Activated CD8-positive, alpha-beta memory T cell treated with anti-CD3 and anti-CD28 coated beads, Interleukin-2, amount 10 ng/mL, durations not matched to agents 7 days and 5 days (primary cell): ENCODE data around the gene RTEL1. TPM values are rescaled to one million over a fixed set of nuclear protein-coding genes. Genes with fewer than 3 reads are reported as not detected.

Experiments used
- ATAC-seq: fragments of 150-1000 bp; cut with Tn5 transposase; one replicate; pipeline ENCODE4 v1.10.0; 2021; ENCODE audit warnings: moderate library complexity
- CTCF ChIA-PET: fragments of 350-600 bp; sonication (Branson Sonifier 250); formaldehyde crosslinking; loops from one replicate; lab custom pipeline; 2021; ENCODE audit warnings: antibody characterized with exemption; lab: Charles Lee
- DNase-seq: peaks from one replicate; pipeline ENCODE4 v3.0.0-alpha.2; 2020
- H3K27ac Mint-ChIP-seq: one replicate; pipeline ENCODE4 v1.8.0; 2021; ENCODE audit warnings: mild to moderate bottlenecking, mixed read lengths
- H3K27me3 Mint-ChIP-seq: one replicate; pipeline ENCODE4 v1.8.0; 2021; ENCODE audit warnings: mixed read lengths
- H3K36me3 Mint-ChIP-seq: one replicate; pipeline ENCODE4 v1.8.0; 2021; ENCODE audit warnings: mild to moderate bottlenecking, mixed read lengths
- H3K4me1 Mint-ChIP-seq: one replicate; pipeline ENCODE4 v1.8.0; 2021; ENCODE audit warnings: mixed read lengths
- H3K4me3 Mint-ChIP-seq: one replicate; pipeline ENCODE4 v1.8.0; 2021; ENCODE audit warnings: mild to moderate bottlenecking, moderate library complexity, mixed read lengths
- H3K9me3 Mint-ChIP-seq: one replicate; pipeline ENCODE4 v1.8.0; 2022; ENCODE audit warnings: low read depth, mixed read lengths
- total RNA-seq, 2 experiments: library from RNA; stranded (reverse); gene quantifications; one replicate each; pipeline ENCODE4 v1.2.3, GENCODE V29; 2021

The RTEL1 gene
- total RNA-seq, 2 experiments from 2014 or later, result 50.0 to 53.6 TPM

DNA sequence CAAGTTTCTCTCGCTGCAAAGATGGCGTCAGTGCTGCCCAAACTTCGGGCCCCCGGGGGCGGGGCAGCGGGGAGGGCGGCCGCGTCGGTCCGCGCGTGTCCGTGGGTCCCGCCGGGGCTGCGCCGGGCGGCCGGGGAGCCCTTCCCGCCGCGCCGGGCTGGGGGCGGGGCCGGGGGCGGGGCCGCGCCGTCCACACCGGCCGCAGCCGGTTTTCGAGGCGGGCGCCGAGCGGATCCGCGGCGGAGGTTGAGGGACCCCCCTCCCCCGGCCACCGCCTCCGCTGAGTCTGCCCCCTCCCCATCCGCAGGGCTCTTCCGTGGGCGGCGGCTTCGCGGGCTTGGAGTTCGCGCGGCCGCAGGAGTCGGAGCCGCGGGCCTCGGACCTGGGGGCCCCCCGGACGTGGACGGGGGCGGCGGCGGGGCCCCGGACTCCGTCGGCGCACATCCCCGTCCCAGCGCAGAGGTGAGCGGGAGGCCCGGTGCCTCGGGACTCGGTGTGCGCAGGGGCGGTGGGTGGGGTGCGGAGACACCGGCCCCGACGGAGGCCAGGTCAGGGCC is 82.0 kb downstream of the RTEL1 start:
- Mint-ChIP-seq H3K27ac (no peak overlapping the region), H3K27me3 (no peaks in the 10 kb centered on the region), H3K9me3 (no peaks in the 10 kb centered on the region), H3K4me1 (peaks cover 21% of the 10 kb centered on the region), H3K4me3 (peak overlapping the region; percentile 61), H3K36me3 (no peaks in the 10 kb centered on the region)
- CTCF ChIA-PET, result interaction anchor here (0.6 to 3.3 kb wide), 8 partner anchors 10 to 124 kb away, joined by 3 to 25 read pairs (median 3); partner anchors contain the start of genes ARFRP1, TPD52L2 and ZGPAT
- ATAC-seq, result peak; percentile 18
- peak; percentile 66 for DNase-seq

DNA sequence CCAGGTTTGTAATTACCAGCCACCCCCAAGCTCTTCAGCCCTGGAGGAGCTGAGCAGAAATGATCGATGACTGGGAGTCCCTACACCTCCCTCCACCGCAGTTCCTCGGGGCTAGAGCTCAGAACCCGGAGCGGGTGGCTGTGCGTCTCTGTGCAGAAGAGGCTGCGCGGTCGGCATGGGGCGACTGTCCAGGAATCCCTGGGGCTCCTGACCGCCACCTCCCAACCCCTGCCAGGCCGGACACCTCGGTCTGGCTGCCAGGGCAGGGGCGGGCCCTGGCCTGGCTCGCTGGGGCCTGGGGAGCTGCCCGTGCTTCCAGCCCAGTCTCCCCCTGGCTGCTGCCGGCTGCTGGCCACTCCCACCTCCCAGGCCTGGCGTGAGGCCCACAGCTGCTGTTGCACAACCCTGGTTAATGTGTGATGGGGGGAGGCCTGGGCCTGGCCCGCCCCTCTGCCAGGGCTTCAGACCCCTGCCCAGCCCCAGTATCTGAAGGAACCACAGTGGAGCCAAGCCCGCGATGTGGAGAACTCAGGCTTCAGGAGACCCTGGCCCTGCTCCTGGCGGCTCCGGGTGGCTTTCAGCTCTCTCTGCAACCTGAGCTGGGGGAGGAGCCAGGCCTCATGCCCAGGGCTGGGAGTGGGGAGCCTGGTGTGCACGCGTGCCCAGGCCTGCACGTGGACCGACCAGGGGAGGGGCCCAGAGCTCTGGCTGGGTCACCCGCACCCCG is 82.7 kb downstream of the RTEL1 start:
- peak; percentile 71 for DNase-seq
- no peaks in the 10 kb centered on the region for H3K9me3 Mint-ChIP-seq
- ATAC-seq, result peak; percentile 10
- H3K4me3 Mint-ChIP-seq, result peak overlapping the region; percentile 61
- CTCF ChIA-PET, result interaction anchor here (0.6 to 3.3 kb wide), 8 partner anchors 10 to 124 kb away, joined by 3 to 25 read pairs (median 3); partner anchors contain the start of genes ARFRP1, TPD52L2 and ZGPAT
- H3K27ac Mint-ChIP-seq, result no peak overlapping the region
- peaks cover 16% of the 10 kb centered on the region for H3K4me1 Mint-ChIP-seq
- no peaks in the 10 kb centered on the region for H3K36me3 Mint-ChIP-seq
- H3K27me3 Mint-ChIP-seq, result no peaks in the 10 kb centered on the region

DNA sequence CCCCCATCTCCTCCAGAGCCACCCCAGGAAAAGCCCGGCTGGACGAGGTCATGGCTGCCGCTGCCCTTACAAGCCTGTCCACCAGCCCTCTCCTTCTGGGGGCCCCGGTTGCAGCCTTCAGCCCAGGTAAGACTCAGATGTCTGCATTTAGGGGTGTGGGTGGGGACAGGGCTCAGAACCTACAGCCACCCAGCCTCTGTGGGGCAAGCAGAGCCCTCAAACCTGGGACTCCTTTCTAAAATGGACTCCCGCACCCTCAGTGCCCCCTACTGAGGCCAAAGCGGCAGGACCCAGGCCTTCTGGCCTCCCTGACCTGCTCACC is 83.2 kb downstream of the RTEL1 start:
- DNase-seq (no peak), ATAC-seq (no peak)
- Mint-ChIP-seq H3K9me3 (no peaks in the 10 kb centered on the region), H3K4me1 (peaks cover 11% of the 10 kb centered on the region), H3K27ac (no peak overlapping the region), H3K4me3 (no peak overlapping the region), H3K27me3 (no peaks in the 10 kb centered on the region), H3K36me3 (no peaks in the 10 kb centered on the region)
- CTCF ChIA-PET, result interaction anchor here (1.0 to 3.3 kb wide), 4 partner anchors 9 to 34 kb away, joined by 3 to 25 read pairs (median 11); partner anchors contain the start of genes ARFRP1 and ZGPAT

DNA sequence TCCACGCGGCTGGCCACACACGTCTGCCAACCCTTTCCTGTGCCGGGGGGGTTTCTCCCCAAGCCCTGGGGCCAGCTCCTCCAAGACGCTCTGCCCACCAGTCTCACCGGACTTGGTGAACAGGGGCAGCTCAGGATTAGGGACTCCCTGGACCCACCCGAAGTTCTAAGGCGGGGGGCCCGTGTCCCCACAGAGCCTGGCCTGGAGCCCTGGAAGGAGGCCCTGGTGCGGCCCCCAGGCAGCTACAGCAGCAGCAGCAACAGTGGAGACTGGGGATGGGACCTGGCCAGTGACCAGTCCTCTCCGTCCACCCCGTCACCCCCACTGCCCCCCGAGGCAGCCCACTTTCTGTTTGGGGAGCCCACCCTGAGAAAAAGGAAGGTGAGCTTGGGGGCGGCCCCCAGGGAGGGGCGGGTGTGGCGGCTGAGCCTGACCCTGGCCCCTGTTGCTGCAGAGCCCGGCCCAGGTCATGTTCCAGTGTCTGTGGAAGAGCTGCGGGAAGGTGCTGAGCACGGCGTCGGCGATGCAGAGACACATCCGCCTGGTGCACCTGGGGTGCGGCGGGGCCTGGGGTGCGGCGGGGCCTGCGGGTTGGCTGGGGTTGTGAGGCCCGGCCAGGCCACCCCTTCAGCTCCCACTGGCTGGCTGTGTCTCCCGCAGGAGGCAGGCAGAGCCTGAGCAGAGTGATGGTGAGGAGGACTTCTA is 83.7 kb downstream of the RTEL1 start:
- Mint-ChIP-seq H3K9me3 (no peaks in the 10 kb centered on the region), H3K36me3 (no peaks in the 10 kb centered on the region), H3K27me3 (no peaks in the 10 kb centered on the region), H3K4me3 (no peak overlapping the region), H3K27ac (no peak overlapping the region), H3K4me1 (peaks cover 6% of the 10 kb centered on the region)
- CTCF ChIA-PET, result interaction anchor here (0.6 to 3.3 kb wide), 3 partner anchors 9 to 204 kb away, joined by 3 to 25 read pairs (median 18); partner anchors contain the start of genes ARFRP1, PTK6 and ZGPAT
- DNase-seq, result peak; percentile 40
- ATAC-seq, result no peak

DNA sequence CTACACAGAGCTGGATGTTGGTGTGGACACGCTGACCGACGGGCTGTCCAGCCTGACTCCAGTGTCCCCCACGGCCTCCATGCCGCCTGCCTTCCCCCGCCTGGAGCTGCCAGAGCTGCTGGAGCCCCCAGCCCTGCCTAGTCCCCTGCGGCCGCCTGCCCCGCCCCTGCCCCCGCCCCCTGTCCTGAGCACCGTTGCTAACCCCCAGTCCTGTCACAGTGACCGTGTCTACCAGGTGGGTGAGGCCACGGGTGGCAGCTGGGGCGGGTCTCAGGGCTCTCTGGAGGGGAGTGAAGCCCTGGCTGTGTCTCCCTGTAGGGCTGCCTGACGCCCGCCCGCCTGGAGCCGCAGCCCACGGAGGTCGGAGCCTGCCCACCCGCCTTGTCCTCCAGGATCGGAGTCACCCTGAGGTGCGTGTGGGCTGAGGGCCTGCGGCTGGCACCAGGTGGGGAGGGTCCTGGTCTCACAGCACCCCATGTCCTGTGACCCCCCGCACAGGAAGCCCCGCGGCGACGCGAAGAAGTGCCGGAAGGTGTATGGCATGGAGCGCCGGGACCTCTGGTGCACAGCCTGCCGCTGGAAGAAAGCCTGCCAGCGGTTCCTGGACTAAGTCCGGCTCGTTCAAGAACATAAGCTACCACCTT is 84.4 kb downstream of the RTEL1 start:
- H3K4me3 Mint-ChIP-seq, result no peak overlapping the region
- CTCF ChIA-PET, result interaction anchor here (0.6 to 3.3 kb wide), 3 partner anchors 8 to 205 kb away, joined by 3 to 25 read pairs (median 18); partner anchors contain the start of genes ARFRP1, PTK6 and ZGPAT
- H3K27me3 Mint-ChIP-seq, result no peaks in the 10 kb centered on the region

DNA sequence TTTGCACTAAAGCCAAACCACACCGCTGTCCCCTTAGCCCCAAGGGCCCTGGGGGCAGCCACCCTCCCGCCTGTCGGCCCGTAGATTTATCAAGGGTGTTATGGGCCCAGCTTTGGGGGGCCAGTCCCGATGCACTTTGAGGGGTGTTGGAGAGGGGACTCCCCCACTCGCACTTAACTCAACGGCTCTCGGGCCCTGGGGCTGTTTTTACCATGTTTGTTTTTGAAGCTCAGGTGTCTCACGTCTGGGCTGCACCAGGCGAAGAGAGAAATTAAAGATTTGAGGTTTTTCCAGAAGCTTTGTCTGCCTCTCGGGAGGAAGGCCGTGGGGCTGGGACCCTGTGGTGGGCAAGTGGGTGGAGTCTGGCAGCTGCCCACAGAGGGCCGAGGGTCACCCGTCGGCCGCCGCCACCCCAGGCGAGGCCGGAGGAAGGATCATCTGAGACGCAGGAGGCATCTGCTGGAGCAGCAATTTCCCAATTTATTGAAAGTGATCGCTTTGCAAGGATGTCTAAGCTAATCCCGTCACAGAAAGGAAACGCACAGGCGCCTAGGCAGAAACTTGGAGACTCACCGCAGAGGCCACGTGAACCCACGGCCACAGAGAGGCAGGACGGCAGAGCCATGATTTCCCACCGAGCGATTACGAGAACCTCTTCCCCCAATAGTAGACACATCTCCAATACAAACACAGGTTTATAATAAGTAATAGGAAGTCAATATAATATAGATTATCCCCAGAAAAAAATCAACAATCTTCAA is 85.3 kb downstream of the RTEL1 start:
- H3K4me3 Mint-ChIP-seq, result no peak overlapping the region
- CTCF ChIA-PET, result interaction anchor here (1.1 to 3.3 kb wide), 3 partner anchors 7 to 206 kb away, joined by 3 to 25 read pairs (median 18); partner anchors contain the start of genes ARFRP1 and ZGPAT

More for the DNA sequence above, 84.4 kb downstream of the RTEL1 start:
- Mint-ChIP-seq H3K27ac (no peak overlapping the region), H3K9me3 (no peaks in the 10 kb centered on the region), H3K4me1 (peaks cover 3% of the 10 kb centered on the region), H3K36me3 (no peaks in the 10 kb centered on the region)
- ATAC-seq (no peak), DNase-seq (no peak)

DNA sequence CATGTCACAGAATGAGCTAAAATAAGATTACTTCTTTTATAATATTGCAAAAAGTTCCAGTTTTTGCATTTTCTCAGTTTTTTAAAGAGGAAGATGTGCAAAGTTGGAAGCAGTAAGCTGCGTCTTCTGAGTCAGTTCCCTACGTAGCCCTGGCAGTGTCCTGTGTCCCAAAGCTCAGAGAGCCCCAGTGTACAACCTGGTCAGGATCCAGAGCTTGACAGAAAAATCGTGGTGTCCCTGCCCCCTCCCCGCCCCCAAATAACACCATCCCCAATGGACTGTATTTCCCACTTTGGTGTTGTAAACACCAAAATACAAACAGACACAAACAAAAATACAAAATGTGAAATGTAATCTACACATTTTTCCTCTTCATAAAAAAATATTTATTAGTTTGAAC is 86.0 kb downstream of the RTEL1 start:
- CTCF ChIA-PET, result interaction anchor here (1.1 kb wide), 1 partner anchor 206 kb away, joined by 3 read pairs; no protein-coding TSS in a partner anchor
- no peaks in the 10 kb centered on the region for H3K27me3 Mint-ChIP-seq
- no peak for DNase-seq
- no peak for ATAC-seq
- no peak overlapping the region for H3K27ac Mint-ChIP-seq
- no peaks in the 10 kb centered on the region for H3K36me3 Mint-ChIP-seq
- H3K9me3 Mint-ChIP-seq, result no peaks in the 10 kb centered on the region
- no peaks in the 10 kb centered on the region for H3K4me1 Mint-ChIP-seq
- H3K4me3 Mint-ChIP-seq, result no peak overlapping the region

More for the DNA sequence above, 85.3 kb downstream of the RTEL1 start:
- Mint-ChIP-seq H3K27me3 (no peaks in the 10 kb centered on the region), H3K9me3 (no peaks in the 10 kb centered on the region), H3K27ac (no peak overlapping the region), H3K36me3 (no peaks in the 10 kb centered on the region), H3K4me1 (peaks cover 2% of the 10 kb centered on the region)
- ATAC-seq (no peak), DNase-seq (no peak)

DNA sequence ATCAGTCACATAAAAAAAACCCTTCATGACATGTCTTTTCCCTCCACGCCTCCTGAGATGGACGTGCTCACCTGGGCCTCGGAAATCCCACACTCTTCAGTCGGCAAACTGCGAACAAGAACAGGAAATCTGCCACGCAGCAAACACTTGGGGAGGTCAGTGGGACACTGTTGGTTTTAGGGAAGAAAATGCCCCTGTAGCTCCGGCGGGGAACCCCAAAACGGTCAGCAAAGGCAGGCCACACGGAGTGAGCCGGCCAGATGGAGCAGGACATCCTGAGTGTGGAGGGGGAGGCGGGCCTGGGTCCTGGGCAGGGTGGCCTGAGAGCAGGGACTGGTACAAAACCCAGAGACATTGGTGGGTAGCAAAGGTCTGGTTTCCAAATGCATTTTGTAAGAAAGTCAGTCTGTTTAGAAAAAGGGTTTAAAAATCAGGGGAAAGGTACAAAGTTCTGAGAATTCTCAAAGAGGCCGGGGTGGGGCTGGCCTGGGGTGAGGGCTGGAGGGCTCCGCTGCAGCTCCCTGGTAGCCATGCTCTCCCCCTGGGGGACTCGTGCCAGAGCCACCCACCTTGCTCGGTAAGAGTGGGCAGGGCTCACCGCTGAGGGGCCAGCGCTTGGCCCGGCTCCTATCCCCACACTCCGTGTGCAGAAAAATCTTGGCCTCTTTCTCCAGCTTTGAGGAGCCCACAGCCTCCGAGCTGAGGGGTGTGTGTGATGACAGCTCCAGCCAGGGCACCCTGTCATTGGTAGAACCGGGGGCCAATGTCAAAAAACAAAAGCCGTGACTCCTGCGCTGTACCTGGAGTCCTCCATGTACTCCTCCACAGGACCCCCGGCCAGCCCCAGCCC is 86.7 kb downstream of the RTEL1 start:
- CTCF ChIA-PET, result no interaction called here
- no peaks in the 10 kb centered on the region for H3K27me3 Mint-ChIP-seq
- H3K36me3 Mint-ChIP-seq, result no peaks in the 10 kb centered on the region
- DNase-seq (no peak), ATAC-seq (no peak)
- no peak overlapping the region for H3K4me3 Mint-ChIP-seq
- no peak overlapping the region for H3K27ac Mint-ChIP-seq
- H3K4me1 Mint-ChIP-seq, result peaks cover 2% of the 10 kb centered on the region
- H3K9me3 Mint-ChIP-seq, result no peaks in the 10 kb centered on the region

DNA sequence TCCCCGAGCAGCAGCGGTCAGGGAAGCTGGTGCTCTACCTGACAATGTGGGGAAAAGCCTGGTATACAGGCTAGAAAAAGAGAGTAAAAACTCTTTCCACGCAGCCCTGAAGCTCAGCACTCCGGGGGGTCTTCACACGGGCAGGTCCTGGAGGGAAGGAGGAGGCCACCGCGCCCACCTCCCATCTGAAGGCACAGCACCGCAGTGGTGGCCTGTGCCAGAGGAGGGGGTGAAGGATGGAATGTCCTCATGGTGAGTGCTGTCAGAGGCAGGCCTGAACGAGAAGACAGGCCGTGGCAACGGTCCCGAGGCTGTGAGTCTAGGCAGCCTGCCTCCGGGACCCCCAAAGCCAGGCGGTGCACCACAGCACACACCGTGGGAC is 87.3 kb downstream of the RTEL1 start:
- Mint-ChIP-seq H3K27ac (no peak overlapping the region), H3K27me3 (no peaks in the 10 kb centered on the region), H3K4me3 (no peak overlapping the region), H3K36me3 (no peaks in the 10 kb centered on the region), H3K4me1 (peaks cover 6% of the 10 kb centered on the region), H3K9me3 (no peaks in the 10 kb centered on the region)
- CTCF ChIA-PET, result no interaction called here
- no peak for ATAC-seq
- DNase-seq, result no peak
